ENCODE measurements around the gene DNASE1L1. TPM values are rescaled to one million over a fixed set of nuclear protein-coding genes. Genes with fewer than 3 reads are reported as not detected.

Gene DNASE1L1
- total RNA-seq, 1 experiment from 2014 or later, result 8.8 TPM

DNA sequence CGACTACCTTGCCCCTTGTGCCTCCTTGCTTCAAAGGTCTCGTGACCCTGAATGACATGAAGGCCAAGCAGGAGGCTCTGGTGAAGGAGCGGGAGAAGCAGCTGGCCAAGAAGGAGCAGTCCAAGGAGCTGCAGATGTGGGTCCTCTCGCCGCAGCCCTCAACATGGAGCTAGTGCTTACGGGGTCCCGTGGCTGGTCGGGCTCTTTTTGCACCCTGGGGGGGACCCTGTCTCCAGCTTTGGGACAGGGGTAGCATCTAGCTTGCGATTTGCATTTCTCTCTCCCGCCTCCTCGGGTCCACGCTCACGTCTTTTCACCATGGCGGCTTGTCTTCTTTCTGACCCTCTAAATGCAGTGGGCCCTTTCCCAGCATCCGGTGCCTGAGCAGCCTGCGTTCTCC lies 36.7 kb upstream of the DNASE1L1 start:
- H3K36me3 ChIP-seq (ENCODE audit: control insufficient read depth, insufficient read depth, low read length), result no peaks in the 10 kb centered on the region
- ChIA-PET POLR2A (interaction anchor here (0.8 kb wide), 1 partner anchor 17 kb away, joined by 3 read pairs; no protein-coding TSS in a partner anchor), CTCF (no interaction called here)
- Mint-ChIP-seq H3K36me3 (ENCODE audit: insufficient read depth, unreplicated experiment) (peaks cover 27% of the 10 kb centered on the region), H3K9me3 (ENCODE audit: unreplicated experiment) (no peaks in the 10 kb centered on the region), H3K27ac (ENCODE audit: unreplicated experiment) (peak overlapping the region; percentile 32), H3K4me1 (ENCODE audit: low read depth, unreplicated experiment) (no peaks in the 10 kb centered on the region), H3K4me3 (ENCODE audit: unreplicated experiment) (peak overlapping the region; percentile 35), H3K27me3 (ENCODE audit: insufficient read depth, unreplicated experiment) (no peaks in the 10 kb centered on the region)
- no peaks in the 10 kb centered on the region for H3K4me1 ChIP-seq
- no peaks in the 10 kb centered on the region for H3K9me3 ChIP-seq
- intact Hi-C loops (cut with micrococcal nuclease; ENCODE audit: unreplicated experiment), result no loop called here
- BruUV-seq (replicated peaks), result no TSS peak
- H3K27me3 ChIP-seq (replicated peaks; ENCODE audit: control insufficient read depth, insufficient read depth, low read length), result no peaks in the 10 kb centered on the region
- no peak for DNase-seq
- H3K4me3 ChIP-seq (ENCODE audit: low read depth, low read length), result no peak overlapping the region
- TF ChIP-seq, protein P1, sequence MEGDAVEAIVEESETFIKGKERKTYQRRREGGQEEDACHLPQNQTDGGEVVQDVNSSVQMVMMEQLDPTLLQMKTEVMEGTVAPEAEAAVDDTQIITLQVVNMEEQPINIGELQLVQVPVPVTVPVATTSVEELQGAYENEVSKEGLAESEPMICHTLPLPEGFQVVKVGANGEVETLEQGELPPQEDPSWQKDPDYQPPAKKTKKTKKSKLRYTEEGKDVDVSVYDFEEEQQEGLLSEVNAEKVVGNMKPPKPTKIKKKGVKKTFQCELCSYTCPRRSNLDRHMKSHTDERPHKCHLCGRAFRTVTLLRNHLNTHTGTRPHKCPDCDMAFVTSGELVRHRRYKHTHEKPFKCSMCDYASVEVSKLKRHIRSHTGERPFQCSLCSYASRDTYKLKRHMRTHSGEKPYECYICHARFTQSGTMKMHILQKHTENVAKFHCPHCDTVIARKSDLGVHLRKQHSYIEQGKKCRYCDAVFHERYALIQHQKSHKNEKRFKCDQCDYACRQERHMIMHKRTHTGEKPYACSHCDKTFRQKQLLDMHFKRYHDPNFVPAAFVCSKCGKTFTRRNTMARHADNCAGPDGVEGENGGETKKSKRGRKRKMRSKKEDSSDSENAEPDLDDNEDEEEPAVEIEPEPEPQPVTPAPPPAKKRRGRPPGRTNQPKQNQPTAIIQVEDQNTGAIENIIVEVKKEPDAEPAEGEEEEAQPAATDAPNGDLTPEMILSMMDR (IDR thresholded peaks at IDR 0.05; ENCODE audit: insufficient read depth in 1 of 2, low read depth in 1 of 2, low read length in 1 of 2, severe bottlenecking in 1 of 2, unreplicated experiment in 1 of 2), result no peak

DNA sequence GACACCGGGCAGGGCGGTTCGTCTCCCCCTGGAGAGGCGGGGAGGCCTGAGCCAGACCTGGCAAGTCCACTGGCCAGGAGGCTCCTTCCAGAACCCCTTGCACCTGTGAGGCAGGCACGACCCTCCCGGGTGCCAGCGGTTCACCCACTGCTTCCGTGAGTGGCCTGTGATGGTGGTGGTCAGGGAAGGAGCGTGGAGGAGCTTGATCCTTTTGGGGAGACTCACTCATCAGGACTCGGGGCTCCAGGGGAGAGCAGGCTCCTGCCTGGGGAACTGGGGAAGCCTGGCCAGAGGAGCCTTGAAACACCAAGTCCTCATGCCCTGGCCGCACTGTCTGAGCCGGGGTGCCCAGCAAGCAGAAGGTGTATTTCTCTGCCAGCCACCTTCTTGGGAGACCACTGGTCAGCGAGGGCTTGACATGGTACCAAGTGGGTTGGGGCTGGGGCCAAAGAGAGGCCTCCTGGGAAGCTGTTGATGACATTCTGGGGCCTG lies 35.7 kb upstream of the DNASE1L1 start:
- Histone ChIP-seq H3K36me3 (ENCODE audit: control insufficient read depth, insufficient read depth, low read length) (no peaks in the 10 kb centered on the region), H3K27me3 (replicated peaks; ENCODE audit: control insufficient read depth, insufficient read depth, low read length) (no peaks in the 10 kb centered on the region), H3K4me3 (ENCODE audit: low read depth, low read length) (peak overlapping the region; percentile 73), H3K9me3 (no peaks in the 10 kb centered on the region), H3K4me1 (no peaks in the 10 kb centered on the region)
- no TSS peak for BruUV-seq (replicated peaks)
- ChIA-PET CTCF (no interaction called here), POLR2A (no interaction called here)
- H3K27ac Mint-ChIP-seq (ENCODE audit: unreplicated experiment), result no peak overlapping the region
- intact Hi-C loops (cut with micrococcal nuclease; ENCODE audit: unreplicated experiment), result no loop called here
- H3K9me3 Mint-ChIP-seq (ENCODE audit: unreplicated experiment), result no peaks in the 10 kb centered on the region
- H3K4me3 Mint-ChIP-seq (ENCODE audit: unreplicated experiment), result peak overlapping the region; percentile 88
- TF ChIP-seq, protein P1 (IDR thresholded peaks at IDR 0.05; ENCODE audit: insufficient read depth in 1 of 2, low read depth in 1 of 2, low read length in 1 of 2, severe bottlenecking in 1 of 2, unreplicated experiment in 1 of 2), result no peak
- DNase-seq, result no peak
- H3K36me3 Mint-ChIP-seq (ENCODE audit: insufficient read depth, unreplicated experiment), result peaks cover 30% of the 10 kb centered on the region
- no peaks in the 10 kb centered on the region for H3K4me1 Mint-ChIP-seq (ENCODE audit: low read depth, unreplicated experiment)
- no peaks in the 10 kb centered on the region for H3K27me3 Mint-ChIP-seq (ENCODE audit: insufficient read depth, unreplicated experiment)

GRCh38 chrX:154443992-154444754 lies 35.1 kb upstream of the DNASE1L1 start, which contains the start of gene FAM50A:
Gene FAM50A (plus strand): TSS chrX:154444141. CDS start chrX:154444236, 95 bp downstream.
- peak within 1 kb of the TSS; percentile 93 for H3K27ac Mint-ChIP-seq (ENCODE audit: unreplicated experiment)
- Histone ChIP-seq H3K9me3 (no peaks in the 10 kb centered on the region), H3K27me3 (replicated peaks; ENCODE audit: control insufficient read depth, insufficient read depth, low read length) (no peaks in the 10 kb centered on the region), H3K4me1 (no peaks in the 10 kb centered on the region), H3K36me3 (ENCODE audit: control insufficient read depth, insufficient read depth, low read length) (no peaks in the 10 kb centered on the region), H3K4me3 (ENCODE audit: low read depth, low read length) (peak within 1 kb of the TSS; percentile 73)
- H3K4me3 Mint-ChIP-seq (ENCODE audit: unreplicated experiment), result peak within 1 kb of the TSS; percentile 88
- H3K4me1 Mint-ChIP-seq (ENCODE audit: low read depth, unreplicated experiment), result no peaks in the 10 kb centered on the region
- intact Hi-C loops (cut with micrococcal nuclease; ENCODE audit: unreplicated experiment), result no loop called here
- no peaks in the 10 kb centered on the region for H3K27me3 Mint-ChIP-seq (ENCODE audit: insufficient read depth, unreplicated experiment)
- H3K36me3 Mint-ChIP-seq (ENCODE audit: insufficient read depth, unreplicated experiment), result peaks cover 30% of the 10 kb centered on the region
- H3K9me3 Mint-ChIP-seq (ENCODE audit: unreplicated experiment), result no peaks in the 10 kb centered on the region
- peak; percentile 61 to 75 for DNase-seq
- no TSS peak for BruUV-seq (replicated peaks)
- POLR2A ChIA-PET, result interaction anchor here (1.5 kb wide), 1 partner anchor 46 kb away, joined by 3 read pairs; the partner anchor contains the start of gene SLC10A3
- TF ChIP-seq, protein P1 (IDR thresholded peaks at IDR 0.05; ENCODE audit: insufficient read depth in 1 of 2, low read depth in 1 of 2, low read length in 1 of 2, severe bottlenecking in 1 of 2, unreplicated experiment in 1 of 2), result no peak
- CTCF ChIA-PET, result no interaction called here

All from Caco-2 (cell line).